Keratinocyte (primary cell): ENCODE data around the gene SNX11. TPM values are rescaled to one million over a fixed set of nuclear protein-coding genes. Genes with fewer than 3 reads are reported as not detected.

Source experiments
- DNase-seq: peaks from one replicate; pipeline ENCODE4 v3.0.0-alpha.2; 2011; ENCODE audit warnings: low read depth, missing footprints, low spot score
- FAIRE-seq: peaks from 2 replicates; lab custom pipeline; 2011; peaks lifted over from hg19 to GRCh38; lab: Jason Lieb, UNC
- H2AFZ ChIP-seq: 2 replicates; pipeline ENCODE4 v1.6.0; 2012; ENCODE audit warnings: low read length, control low read depth, inconsistent platforms; ENCODE audit not compliant: control insufficient read depth
- H3K27ac ChIP-seq: 2 replicates; pipeline ENCODE4 v1.5.1; 2011; ENCODE audit warnings: low read length; ENCODE audit not compliant: control insufficient read depth, insufficient read depth
- H3K27me3 ChIP-seq: 3 replicates; pipeline ENCODE4 v1.6.0; 2011; ENCODE audit warnings: low read length; ENCODE audit not compliant: control insufficient read depth, insufficient read depth; ENCODE audit errors: extremely low read depth
- H3K36me3 ChIP-seq, 2 experiments: 2 replicates in 1 of 2; 3 replicates in 1 of 2; pipeline ENCODE4 v1.5.1; 2011; ENCODE audit warnings: low read length in 2 of 2, mild to moderate bottlenecking in 1 of 2; ENCODE audit not compliant: control insufficient read depth in 2 of 2, insufficient read depth in 2 of 2; ENCODE audit errors: extremely low read depth in 1 of 2
- H3K4me1 ChIP-seq: 3 replicates; pipeline ENCODE4 v1.5.1; 2011; ENCODE audit warnings: low read length; ENCODE audit not compliant: control insufficient read depth, insufficient read depth; ENCODE audit errors: extremely low read depth
- H3K4me2 ChIP-seq: 3 replicates; pipeline ENCODE4 v1.6.0; 2011; ENCODE audit warnings: low read depth, low read length; ENCODE audit not compliant: control insufficient read depth, insufficient read depth; ENCODE audit errors: extremely low read depth
- H3K4me3 ChIP-seq, 3 experiments: fragments of 200-600 bp in 1 of 3; sonication (generic) in 1 of 3; 2 replicates in 2 of 3; 3 replicates in 1 of 3; pipeline ENCODE4 v1.5.1; 2011 to 2016; ENCODE audit warnings: low read length in 3 of 3, mild to moderate bottlenecking in 3 of 3, control low read depth in 2 of 3, inconsistent platforms in 1 of 3, low read depth in 1 of 3, mixed read lengths in 1 of 3, mixed run types in 1 of 3, moderate library complexity in 1 of 3; ENCODE audit not compliant: control insufficient read depth in 2 of 3, insufficient read depth in 2 of 3; ENCODE audit errors: extremely low read depth in 1 of 3
- H3K79me2 ChIP-seq: 2 replicates; pipeline ENCODE4 v1.6.0; 2012; ENCODE audit warnings: low read length; ENCODE audit not compliant: control insufficient read depth, insufficient read depth
- H3K9ac ChIP-seq: 3 replicates; pipeline ENCODE4 v1.6.0; 2011; ENCODE audit warnings: low read length; ENCODE audit not compliant: control insufficient read depth, insufficient read depth; ENCODE audit errors: extremely low read depth
- H3K9me1 ChIP-seq: 3 replicates; pipeline ENCODE4 v1.6.0; 2011; ENCODE audit warnings: low read length; ENCODE audit not compliant: control insufficient read depth, insufficient read depth; ENCODE audit errors: extremely low read depth
- H3K9me3 ChIP-seq: 2 replicates; pipeline ENCODE4 v1.5.1; 2012; ENCODE audit warnings: low read depth, low read length; ENCODE audit not compliant: control insufficient read depth
- H4K20me1 ChIP-seq: 3 replicates; pipeline ENCODE4 v1.6.0; 2011; ENCODE audit warnings: low read length; ENCODE audit not compliant: control insufficient read depth, insufficient read depth; ENCODE audit errors: extremely low read depth
- CTCF ChIP-seq, 3 experiments: IDR thresholded peaks in 1 of 3; conservative IDR thresholded peaks in 1 of 3; optimal IDR thresholded peaks in 1 of 3; 2 replicates in 2 of 3; 3 replicates in 1 of 3; pipeline versions ENCODE3 to v1.5.1; 2011; ENCODE audit warnings: low read length in 3 of 3, mild to moderate bottlenecking in 3 of 3, moderate library complexity in 2 of 3, control low read depth in 1 of 3, inconsistent platforms in 1 of 3; ENCODE audit not compliant: insufficient read depth in 2 of 3; ENCODE audit errors: extremely low read depth in 1 of 3
- EZH2 ChIP-seq: IDR thresholded peaks from one replicate; pipeline ENCODE4 v1.6.1; 2012; ENCODE audit warnings: inconsistent platforms, mild to moderate bottlenecking, low read length, moderate library complexity
- dilution Hi-C: fragments of 300-500 bp; cut with MboI; formaldehyde crosslinking; loops from one replicate; pipeline ENCODE4 v1.7.0; 2020; ENCODE audit warnings: low sequenced_read_pairs; ENCODE audit not compliant: extremely low pct_ligation_motif_present
- polyA plus RNA-seq, 5 experiments: library from polyadenylated mRNA; depleted of rRNA in 3 of 5; stranded (reverse) in 3 of 5; stranded (forward) in 1 of 5; unstranded in 1 of 5; fragments of >200 nt; gene quantifications; 1 replicate in 1 of 5; 2 replicates in 3 of 5; 3 replicates in 1 of 5; pipeline versions ENCODE4 v1.2.1 to v1.2.3, GENCODE V29; 2011 to 2012; ENCODE audit warnings: missing spikeins in 2 of 5, low read depth in 1 of 5, low replicate concordance in 1 of 5

The SNX11 gene
- polyA plus RNA-seq, 1 donor (not counting 4 experiments of a cell fraction or from before 2014, with no cell fraction given), result 21.0 TPM

GRCh38 chr17:48129981-48130380 is 22.4 kb downstream of the SNX11 start:
- Histone ChIP-seq H4K20me1 (no peaks in the 10 kb centered on the region), H3K9me3 (no peaks in the 10 kb centered on the region), H3K36me3 (peaks cover 0 to 1% of the 10 kb centered on the region in 2 experiments), H3K4me1 (peaks cover 18% of the 10 kb centered on the region), H2AFZ (no peak overlapping the region), H3K79me2 (no peaks in the 10 kb centered on the region), H3K4me3 (no peak overlapping the region), H3K4me2 (no peak overlapping the region), H3K9me1 (no peaks in the 10 kb centered on the region), H3K27ac (no peak overlapping the region), H3K27me3 (no peaks in the 10 kb centered on the region), H3K9ac (no peak overlapping the region)
- FAIRE-seq (no peak), DNase-seq (no peak)
- dilution Hi-C loops, result no loop called here
- no peak for TF ChIP-seq CTCF (optimal IDR thresholded peaks at IDR 0.05 in 1 of 3, IDR thresholded peaks at IDR 0.05 in 1 of 3, conservative IDR thresholded peaks at IDR 0.05 in 1 of 3; ENCODE audit: extremely low read depth in 1 of 3, insufficient read depth in 2 of 3, low read length in 3 of 3)
- TF ChIP-seq EZH2, result no peak

- DNase-seq (no peak), FAIRE-seq (peak; percentile 91)
- Histone ChIP-seq H3K4me3 (no peak overlapping the region), H3K4me1 (peaks cover 18% of the 10 kb centered on the region), H3K9ac (no peak overlapping the region), H3K36me3 (no peaks in the 10 kb centered on the region), H3K79me2 (no peaks in the 10 kb centered on the region), H2AFZ (no peak overlapping the region), H3K4me2 (no peak overlapping the region), H4K20me1 (no peaks in the 10 kb centered on the region), H3K27ac (no peak overlapping the region), H3K9me3 (no peaks in the 10 kb centered on the region), H3K9me1 (no peaks in the 10 kb centered on the region), H3K27me3 (no peaks in the 10 kb centered on the region)
- dilution Hi-C loops, result no loop called here
- TF ChIP-seq CTCF (optimal IDR thresholded peaks at IDR 0.05 in 1 of 3, IDR thresholded peaks at IDR 0.05 in 1 of 3, conservative IDR thresholded peaks at IDR 0.05 in 1 of 3; ENCODE audit: extremely low read depth in 1 of 3, insufficient read depth in 2 of 3, low read length in 3 of 3), result peak; percentile 86 to 87 (median 87)
- no peak for TF ChIP-seq EZH2
These were observed 23.8 kb downstream of the SNX11 start for GRCh38 chr17:48131216-48131824.
